Coronary artery (tissue), 2 donors: Measurements from ENCODE around the gene PPME1.
"Not testable (repeated sequence)": the region's sequence is repeated elsewhere in the genome, so short reads cannot be mapped to it uniquely, and the experiment has no call there.

Experiments used
- DNase-seq: peaks from one replicate; pipeline ENCODE4 v3.0.0-alpha.2; 2017; ENCODE audit warnings: low spot score
- H3K27ac ChIP-seq, 2 donors: fragments of 200-600 bp; sonication (generic); one replicate each; pipeline ENCODE4 v1.5.1; 2016 to 2019
- H3K4me3 ChIP-seq: fragments of 200-600 bp; sonication (generic); 2 replicates; pipeline ENCODE4 v1.5.1; 2016; ENCODE audit warnings: mild to moderate bottlenecking, moderate library complexity
- TF ChIP-seq, protein P1 (sequence below): fragments of 200-600 bp; sonication (generic); IDR thresholded peaks from one replicate; pipeline ENCODE4 v1.5.1; 2019; ENCODE audit warnings: antibody characterized with exemption

PPME1 gene, protein sequence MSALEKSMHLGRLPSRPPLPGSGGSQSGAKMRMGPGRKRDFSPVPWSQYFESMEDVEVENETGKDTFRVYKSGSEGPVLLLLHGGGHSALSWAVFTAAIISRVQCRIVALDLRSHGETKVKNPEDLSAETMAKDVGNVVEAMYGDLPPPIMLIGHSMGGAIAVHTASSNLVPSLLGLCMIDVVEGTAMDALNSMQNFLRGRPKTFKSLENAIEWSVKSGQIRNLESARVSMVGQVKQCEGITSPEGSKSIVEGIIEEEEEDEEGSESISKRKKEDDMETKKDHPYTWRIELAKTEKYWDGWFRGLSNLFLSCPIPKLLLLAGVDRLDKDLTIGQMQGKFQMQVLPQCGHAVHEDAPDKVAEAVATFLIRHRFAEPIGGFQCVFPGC

DNA sequence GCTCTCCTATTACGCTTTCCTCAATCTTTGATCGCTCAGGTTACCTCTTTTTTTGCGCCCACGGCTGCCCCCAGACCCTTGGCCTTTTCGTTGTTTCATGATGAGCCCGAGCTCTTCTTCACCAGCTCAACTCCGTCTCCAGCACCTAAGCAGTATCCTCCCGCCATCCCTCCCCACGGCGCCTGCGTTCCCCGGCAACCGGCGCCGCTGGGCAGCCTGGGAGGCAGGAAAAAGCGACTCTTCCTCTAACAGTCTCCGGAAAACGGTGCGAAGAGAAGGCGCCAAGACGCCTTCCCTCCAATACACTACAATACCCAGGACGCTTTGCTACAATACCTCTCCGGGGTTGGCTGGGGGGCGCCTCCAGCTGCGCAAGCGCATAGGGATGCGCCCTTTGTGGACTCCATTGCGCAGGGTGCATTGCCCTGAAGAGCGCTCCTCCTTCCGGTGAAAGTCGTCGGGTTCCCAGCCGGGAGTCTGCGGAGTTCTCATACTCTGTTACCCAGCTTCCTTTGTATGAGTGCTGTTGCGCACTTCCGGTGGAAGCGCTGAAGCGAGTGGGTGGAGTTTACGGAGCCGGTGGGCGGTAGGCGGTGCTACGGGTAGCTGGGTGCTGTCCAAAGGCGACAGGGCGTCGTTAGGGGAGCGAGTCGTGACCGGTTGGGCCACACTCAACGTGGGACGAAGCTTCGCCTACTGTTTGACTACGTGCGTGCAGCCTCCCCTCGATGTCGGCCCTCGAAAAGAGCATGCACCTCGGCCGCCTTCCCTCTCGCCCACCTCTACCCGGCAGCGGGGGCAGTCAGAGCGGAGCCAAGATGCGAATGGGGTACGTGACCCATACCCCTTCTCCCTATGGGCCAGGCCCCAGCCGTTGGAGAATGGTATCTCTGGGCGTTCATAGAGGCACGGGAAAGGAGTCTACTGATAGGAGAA lies at the start of gene PPME1, which contains the start of gene C2CD3:
Gene PPME1 (plus strand): TSS at position 596 of the 936 bp plus-strand sequence. CDS start 133 bp downstream, at position 729.
Gene C2CD3 (minus strand): TSS at position 309 of the 936 bp plus-strand sequence. CDS start 210 bp downstream, at position 99.
- TF ChIP-seq, protein P1, sequence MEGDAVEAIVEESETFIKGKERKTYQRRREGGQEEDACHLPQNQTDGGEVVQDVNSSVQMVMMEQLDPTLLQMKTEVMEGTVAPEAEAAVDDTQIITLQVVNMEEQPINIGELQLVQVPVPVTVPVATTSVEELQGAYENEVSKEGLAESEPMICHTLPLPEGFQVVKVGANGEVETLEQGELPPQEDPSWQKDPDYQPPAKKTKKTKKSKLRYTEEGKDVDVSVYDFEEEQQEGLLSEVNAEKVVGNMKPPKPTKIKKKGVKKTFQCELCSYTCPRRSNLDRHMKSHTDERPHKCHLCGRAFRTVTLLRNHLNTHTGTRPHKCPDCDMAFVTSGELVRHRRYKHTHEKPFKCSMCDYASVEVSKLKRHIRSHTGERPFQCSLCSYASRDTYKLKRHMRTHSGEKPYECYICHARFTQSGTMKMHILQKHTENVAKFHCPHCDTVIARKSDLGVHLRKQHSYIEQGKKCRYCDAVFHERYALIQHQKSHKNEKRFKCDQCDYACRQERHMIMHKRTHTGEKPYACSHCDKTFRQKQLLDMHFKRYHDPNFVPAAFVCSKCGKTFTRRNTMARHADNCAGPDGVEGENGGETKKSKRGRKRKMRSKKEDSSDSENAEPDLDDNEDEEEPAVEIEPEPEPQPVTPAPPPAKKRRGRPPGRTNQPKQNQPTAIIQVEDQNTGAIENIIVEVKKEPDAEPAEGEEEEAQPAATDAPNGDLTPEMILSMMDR = no peak
- peak; percentile 100 for DNase-seq
- Histone ChIP-seq H3K4me3 (peak within 1 kb of the TSS; percentile 83), H3K27ac (peak within 1 kb of the TSS; percentile 67 to 92)

DNA sequence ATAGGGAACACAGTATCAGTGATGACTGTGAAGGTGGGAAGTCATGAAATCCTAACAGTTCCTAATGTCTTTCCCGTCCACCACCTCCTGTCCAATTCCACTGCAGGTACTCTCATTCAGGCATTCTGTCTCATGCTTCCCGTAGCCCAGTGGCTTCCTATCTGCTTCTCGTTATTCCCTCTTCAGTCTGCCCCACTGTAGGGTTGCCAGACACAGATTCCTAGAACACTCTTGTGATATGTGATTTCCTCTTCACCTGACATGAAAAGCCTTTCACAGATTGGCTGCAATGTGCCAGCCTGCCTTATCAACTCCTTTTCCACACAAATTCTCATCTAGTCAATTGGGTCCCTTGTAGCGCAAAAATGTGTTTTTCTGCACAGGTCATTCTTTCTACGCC lies 49.3 kb upstream of the PPME1 start:
- H3K27ac ChIP-seq = no peak overlapping the region
- no peak overlapping the region for H3K4me3 ChIP-seq
- DNase-seq = no peak
- TF ChIP-seq, protein P1 = no peak

DNA sequence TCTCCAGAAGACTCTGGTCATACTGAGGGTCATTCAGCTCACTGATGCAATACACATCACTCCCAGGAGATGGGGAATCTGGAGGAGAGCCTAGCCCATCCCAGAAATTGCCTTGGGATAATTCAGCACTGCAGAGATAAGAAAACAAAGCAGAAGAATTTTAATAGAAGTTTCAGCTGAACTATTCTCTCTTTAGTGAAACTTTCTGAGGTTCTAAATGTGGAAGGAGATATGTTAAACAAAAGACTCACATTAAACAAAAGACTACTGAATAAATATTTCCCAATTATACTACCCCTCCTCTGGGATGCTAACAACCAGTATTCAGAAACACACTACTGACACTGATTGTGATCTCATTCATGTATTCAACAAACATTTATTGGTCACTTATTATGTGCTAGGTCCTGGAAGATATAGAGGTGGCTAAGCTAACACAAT lies 48.1 kb upstream of the PPME1 start:
- TF ChIP-seq, protein P1 = no peak
- H3K27ac ChIP-seq = no peak overlapping the region
- no peak overlapping the region for H3K4me3 ChIP-seq
- no peak for DNase-seq

- H3K4me3 ChIP-seq, DNase-seq, H3K27ac ChIP-seq: not testable (repeated sequence)
Observed at GRCh38 chr11:74129121-74129520, 42.0 kb upstream of the PPME1 start.

- TF ChIP-seq, protein P1 = no peak
- DNase-seq = no peak
- no peak overlapping the region for H3K27ac ChIP-seq
- H3K4me3 ChIP-seq = no peak overlapping the region
Observed at GRCh38 chr11:74132833-74133232, 38.3 kb upstream of the PPME1 start.

DNA sequence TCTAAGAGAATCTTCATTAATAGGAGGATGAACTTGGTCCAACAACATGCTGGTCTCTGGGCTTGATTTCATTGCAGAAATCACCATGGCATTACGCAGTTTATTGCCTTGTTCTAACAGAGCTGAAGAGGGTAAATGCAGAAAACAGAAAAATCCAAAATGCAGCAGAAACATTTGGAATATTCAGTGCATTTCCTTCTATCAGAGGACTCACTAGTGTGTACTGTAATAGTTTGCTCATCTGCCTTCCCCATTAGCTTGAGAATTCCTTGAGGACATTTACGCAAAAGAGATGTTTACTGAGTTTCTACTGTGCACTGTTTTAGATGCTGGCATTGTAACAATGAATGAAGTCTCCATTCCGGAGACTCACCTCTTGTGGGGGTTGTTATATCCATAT lies 37.7 kb upstream of the PPME1 start:
- TF ChIP-seq, protein P1 = no peak
- no peak for DNase-seq
- H3K27ac ChIP-seq = no peak overlapping the region
- H3K4me3 ChIP-seq = no peak overlapping the region

GRCh38 chr11:74134661-74135060 lies 36.4 kb upstream of the PPME1 start:
- no peak overlapping the region for H3K27ac ChIP-seq
- DNase-seq = no peak
- H3K4me3 ChIP-seq = no peak overlapping the region
- TF ChIP-seq, protein P1 = no peak
